B cell (primary cell): ENCODE measurements around the gene TRABD2B. TPM values are rescaled to one million over a fixed set of nuclear protein-coding genes. Genes with fewer than 3 reads are reported as not detected.

ENCODE experiments used
- ATAC-seq: fragments of 200-7000 bp; cut with Tn5 transposase; one replicate; pipeline ENCODE4 v1.10.0; 2021; ENCODE audit warnings: low read depth, mild to moderate bottlenecking, moderate number of reproducible peaks, moderate library complexity
- CTCF ChIA-PET: fragments of 350-600 bp; sonication (Branson Sonifier 250); formaldehyde crosslinking; loops from one replicate; lab custom pipeline; 2021; ENCODE audit warnings: antibody characterized with exemption, inconsistent platforms; lab: Charles Lee
- POLR2A ChIA-PET: fragments of 350-600 bp; sonication (Branson Sonifier 250); formaldehyde crosslinking; loops from one replicate; lab custom pipeline; 2021; ENCODE audit warnings: antibody characterized with exemption; lab: Charles Lee
- DNase-seq: peaks from one replicate; pipeline ENCODE4 v3.0.0; 2013
- H2AFZ ChIP-seq: 2 replicates; pipeline ENCODE4 v1.6.1; 2012; ENCODE audit warnings: mild to moderate bottlenecking, low read depth, low read length; ENCODE audit not compliant: insufficient read depth, poor library complexity, severe bottlenecking
- H3K27ac ChIP-seq, 2 donors: 1 replicate in 1 of 2; 2 replicates in 1 of 2; pipeline ENCODE4 v1.5.1; 2012 to 2013; ENCODE audit warnings: low read length in 2 of 2, mild to moderate bottlenecking in 2 of 2, moderate library complexity in 1 of 2
- H3K27me3 ChIP-seq, 4 experiments: fragments of 200-600 bp in 1 of 4; sonication (generic) in 1 of 4; replicated peaks in 1 of 4; 1 replicate in 2 of 4; 2 replicates in 2 of 4; pipeline versions ENCODE4 v1.6.1 to v1.7.0; 2013 to 2016; ENCODE audit warnings: low read length in 3 of 4, mild to moderate bottlenecking in 2 of 4, mixed read lengths in 1 of 4, moderate library complexity in 1 of 4; ENCODE audit not compliant: insufficient read depth in 4 of 4, control insufficient read depth in 3 of 4; ENCODE audit errors: control extremely low read depth in 1 of 4
- H3K36me3 ChIP-seq, 2 experiments: replicated peaks in 1 of 2; 1 replicate in 1 of 2; 2 replicates in 1 of 2; pipeline versions ENCODE4 v1.6.1 to v1.7.1; 2013; ENCODE audit warnings: low read length in 1 of 2; ENCODE audit not compliant: insufficient read depth in 2 of 2, control insufficient read depth in 1 of 2; ENCODE audit errors: control extremely low read depth in 1 of 2, extremely low read depth in 1 of 2
- H3K4me1 ChIP-seq, 2 donors: fragments of 200-600 bp in 1 of 2; sonication (generic) in 1 of 2; 1 replicate in 1 of 2; 2 replicates in 1 of 2; pipeline versions ENCODE4 v1.5.1 to v1.6.1; 2013 to 2017; ENCODE audit warnings: low read length in 2 of 2; ENCODE audit not compliant: control insufficient read depth in 2 of 2, insufficient read depth in 2 of 2
- H3K4me2 ChIP-seq: replicated peaks from 2 replicates; pipeline ENCODE3; 2012; ENCODE audit warnings: mild to moderate bottlenecking, low read depth, low read length; ENCODE audit not compliant: poor library complexity, severe bottlenecking
- H3K4me3 ChIP-seq, 5 experiments: fragments of 200-600 bp in 1 of 5; sonication (generic) in 1 of 5; 1 replicate in 3 of 5; 2 replicates in 2 of 5; pipeline versions ENCODE4 v1.5.1 to v1.7.0; 2011 to 2016; ENCODE audit warnings: low read length in 4 of 5, mild to moderate bottlenecking in 4 of 5, low read depth in 2 of 5, control low read depth in 1 of 5, moderate library complexity in 1 of 5; ENCODE audit not compliant: insufficient read depth in 1 of 5; ENCODE audit errors: control extremely low read depth in 1 of 5, extremely low read depth in 1 of 5
- H3K79me2 ChIP-seq: fragments of 200-600 bp; sonication (generic); one replicate; pipeline ENCODE4 v1.6.0; 2016; ENCODE audit warnings: low read length; ENCODE audit not compliant: control insufficient read depth, insufficient read depth
- H3K9ac ChIP-seq: fragments of 200-600 bp; sonication (generic); 2 replicates; pipeline ENCODE4 v1.6.1; 2017; ENCODE audit warnings: mild to moderate bottlenecking, low read length, moderate library complexity
- H3K9me3 ChIP-seq, 3 donors: one replicate each; pipeline versions ENCODE4 v1.6.1 to v1.7.1; 2013; ENCODE audit warnings: low read length in 2 of 3; ENCODE audit not compliant: control insufficient read depth in 2 of 3, insufficient read depth in 1 of 3; ENCODE audit errors: control extremely low read depth in 1 of 3
- H4K20me1 ChIP-seq: 2 replicates; pipeline ENCODE4 v1.6.0; 2012; ENCODE audit warnings: mild to moderate bottlenecking, low read length; ENCODE audit not compliant: insufficient read depth, control insufficient read depth, poor library complexity, severe bottlenecking
- H3K27ac Mint-ChIP-seq: one replicate; pipeline ENCODE4 v1.8.0; 2021; ENCODE audit warnings: mixed read lengths
- H3K27me3 Mint-ChIP-seq: one replicate; pipeline ENCODE4 v1.8.0; 2021; ENCODE audit warnings: mixed read lengths
- H3K4me1 Mint-ChIP-seq: one replicate; pipeline ENCODE4 v1.8.0; 2021; ENCODE audit warnings: mixed read lengths
- H3K4me3 Mint-ChIP-seq: one replicate; pipeline ENCODE4 v1.8.0; 2021; ENCODE audit warnings: mixed read lengths
- H3K9me3 Mint-ChIP-seq: one replicate; pipeline ENCODE4 v1.8.0; 2022; ENCODE audit warnings: mixed read lengths; ENCODE audit not compliant: insufficient read depth
- CTCF ChIP-seq: fragments of 200-600 bp; IDR thresholded peaks from one replicate; pipeline ENCODE4 v1.8.0; 2022; ENCODE audit warnings: antibody characterized with exemption, mild to moderate bottlenecking
- EZH2 ChIP-seq: IDR thresholded peaks from 2 replicates; pipeline ENCODE4 v1.6.1; 2012; ENCODE audit warnings: borderline replicate concordance, low read depth, mild to moderate bottlenecking, moderate library complexity, low read length; ENCODE audit not compliant: insufficient read depth, poor library complexity, severe bottlenecking
- WGBS: methylation state at CpG from one replicate; pipeline ENCODE4 v1.1.5; 2013; ENCODE audit warnings: missing lambda C conversion rate; ENCODE audit not compliant: insufficient coverage; 5-methylcytosine and 5-hydroxymethylcytosine counted together
- intact Hi-C: fragments of 100-400 bp; cut with micrococcal nuclease; formaldehyde crosslinking; loops from one replicate; pipeline ENCODE4 v1.10.0; 2022
- polyA plus RNA-seq: library from polyadenylated mRNA; depleted of rRNA; stranded (reverse); fragments of >200 nt; gene quantifications from 2 replicates; pipeline ENCODE4 v1.2.3, GENCODE V29; 2012
- total RNA-seq, 2 donors: library from RNA; stranded (reverse); fragments of 120-200 nt in 1 of 2; gene quantifications; 1 replicate in 1 of 2; 2 replicates in 1 of 2; pipeline versions ENCODE4 v1.2.3 to v1.2.4, GENCODE V29; 2013 to 2022

The TRABD2B gene
- total and polyA plus RNA-seq, 2 donors (not counting 1 experiment from before 2014, with no cell fraction given), result not detected

- H4K20me1 ChIP-seq, result no peaks in the 10 kb centered on the region
- H3K4me3 ChIP-seq, result no peak overlapping the region
- H3K27me3 ChIP-seq, result no peaks in the 10 kb centered on the region
- 89% methylated on average over 9 of the region's 10 CpGs for WGBS
- H3K36me3 ChIP-seq, result no peaks in the 10 kb centered on the region
- H3K9me3 ChIP-seq, result no peaks in the 10 kb centered on the region
- DNase-seq (no peak), ATAC-seq (no peak)
- H3K27ac ChIP-seq, result no peak overlapping the region
- Mint-ChIP-seq H3K9me3 (no peaks in the 10 kb centered on the region), H3K27me3 (peaks cover 28% of the 10 kb centered on the region), H3K27ac (no peak overlapping the region), H3K4me1 (no peaks in the 10 kb centered on the region), H3K4me3 (no peak overlapping the region)
- no peaks in the 10 kb centered on the region for H3K79me2 ChIP-seq
- TF ChIP-seq EZH2 (no peak), CTCF (no peak)
- H3K4me2 ChIP-seq, result no peak overlapping the region
- H2AFZ ChIP-seq, result no peak overlapping the region
- intact Hi-C loops, result no loop called here
- no peaks in the 10 kb centered on the region for H3K4me1 ChIP-seq
- no peak overlapping the region for H3K9ac ChIP-seq
- ChIA-PET CTCF (no interaction called here), POLR2A (no interaction called here)
These were observed 83.9 kb downstream of the TRABD2B start for GRCh38 chr1:47913225-47913823.

GRCh38 chr1:47912756-47913155 lies 84.4 kb downstream of the TRABD2B start:
- WGBS, result 36% methylated on average over 2 of the region's 4 CpGs
- Histone ChIP-seq H3K4me1 (no peaks in the 10 kb centered on the region), H3K27ac (no peak overlapping the region), H3K4me2 (no peak overlapping the region), H2AFZ (no peak overlapping the region), H3K9ac (no peak overlapping the region), H3K9me3 (no peaks in the 10 kb centered on the region), H3K27me3 (no peaks in the 10 kb centered on the region), H3K36me3 (no peaks in the 10 kb centered on the region), H4K20me1 (no peaks in the 10 kb centered on the region), H3K79me2 (no peaks in the 10 kb centered on the region), H3K4me3 (no peak overlapping the region)
- POLR2A ChIA-PET, result no interaction called here
- ATAC-seq (no peak), DNase-seq (no peak)
- Mint-ChIP-seq H3K4me3 (no peak overlapping the region), H3K27ac (no peak overlapping the region), H3K4me1 (no peaks in the 10 kb centered on the region), H3K27me3 (peaks cover 28% of the 10 kb centered on the region), H3K9me3 (no peaks in the 10 kb centered on the region)
- TF ChIP-seq CTCF (no peak), EZH2 (no peak)
- CTCF ChIA-PET, result no interaction called here
- intact Hi-C loops, result no loop called here
